Tibial nerve (tissue), 4 donors: ENCODE measurements around the gene AP3B1.

Experiments used
- CTCF ChIP-seq, 5 experiments: fragments of 200-600 bp in 3 of 5; fragments of 450-650 bp in 2 of 5; sonication (generic) in 3 of 5; IDR thresholded peaks; one replicate each; pipeline ENCODE4 v1.5.1; 2016 to 2019; ENCODE audit warnings: antibody characterized with exemption in 5 of 5, mild to moderate bottlenecking in 3 of 5, moderate library complexity in 2 of 5
- EP300 ChIP-seq, 2 donors: sonication (generic); formaldehyde crosslinking; IDR thresholded peaks; one replicate each; pipeline ENCODE4 v1.6.1; 2017; ENCODE audit warnings: antibody characterized with exemption in 2 of 2, mild to moderate bottlenecking in 1 of 2
- POLR2A ChIP-seq, 2 donors: fragments of 450-650 bp; IDR thresholded peaks; one replicate each; pipeline ENCODE4 v1.6.1; 2017; ENCODE audit warnings: antibody characterized with exemption in 2 of 2, mild to moderate bottlenecking in 2 of 2, moderate library complexity in 2 of 2

- TF ChIP-seq CTCF (IDR thresholded peaks at IDR 0.05): no peak
- no peak for TF ChIP-seq POLR2A (IDR thresholded peaks at IDR 0.05)
- no peak for TF ChIP-seq EP300 (IDR thresholded peaks at IDR 0.05)
These were observed 70.1 kb downstream of the AP3B1 start for GRCh38 chr5:78224358-78224757.
